Stomach (tissue), 9 donors: ENCODE results near the gene KCNT1. TPM values are rescaled to one million over a fixed set of nuclear protein-coding genes. Genes with fewer than 3 reads are reported as not detected.

Experiments
- DNase-seq, 2 donors: peaks; one replicate each; pipeline versions ENCODE4 v3.0.0 to v3.0.0-alpha.2; 2013 to 2019
- H3K27ac ChIP-seq, 5 donors: fragments of 200-600 bp in 4 of 5; sonication (generic) in 4 of 5; one replicate each; pipeline ENCODE4 v1.5.1; 2013 to 2019; ENCODE audit warnings: mild to moderate bottlenecking in 1 of 5, moderate library complexity in 1 of 5
- H3K27me3 ChIP-seq, 3 donors: fragments of 200-600 bp; sonication (generic); one replicate each; pipeline ENCODE4 v1.5.1; 2017 to 2019; ENCODE audit warnings: mixed run types in 1 of 3
- H3K36me3 ChIP-seq, 4 donors: fragments of 200-600 bp; sonication (generic); 1 replicate in 3 of 4; 2 replicates in 1 of 4; pipeline ENCODE4 v1.5.1; 2016 to 2019
- H3K4me1 ChIP-seq, 4 donors: fragments of 200-600 bp; sonication (generic); one replicate each; pipeline ENCODE4 v1.5.1; 2016 to 2019
- H3K4me3 ChIP-seq, 4 donors: fragments of 200-600 bp; sonication (generic) in 3 of 4; one replicate each; pipeline ENCODE4 v1.5.1; 2016 to 2019; ENCODE audit warnings: mild to moderate bottlenecking in 1 of 4
- H3K9me3 ChIP-seq, 4 donors: fragments of 200-600 bp; sonication (generic); one replicate each; pipeline ENCODE4 v1.5.1; 2016 to 2019
- CTCF ChIP-seq, 7 experiments: fragments of 450-650 bp in 4 of 7; fragments of 200-600 bp in 3 of 7; sonication (generic) in 3 of 7; IDR thresholded peaks; one replicate each; pipeline ENCODE4 v1.5.1; 2016 to 2019; ENCODE audit warnings: antibody characterized with exemption in 7 of 7, control low read depth in 2 of 7, mild to moderate bottlenecking in 1 of 7
- EP300 ChIP-seq: sonication (generic); formaldehyde crosslinking; IDR thresholded peaks from one replicate; pipeline ENCODE4 v1.6.1; 2017; ENCODE audit warnings: antibody characterized with exemption
- POLR2A ChIP-seq, 4 donors: fragments of 450-650 bp; IDR thresholded peaks; one replicate each; pipeline ENCODE4 v1.6.1; 2016; ENCODE audit warnings: antibody characterized with exemption in 4 of 4, control low read depth in 2 of 4, mild to moderate bottlenecking in 1 of 4, moderate library complexity in 1 of 4
- POLR2AphosphoS5 ChIP-seq, 3 donors: sonication (generic); formaldehyde crosslinking; IDR thresholded peaks; one replicate each; pipeline ENCODE4 v1.6.1; 2016; ENCODE audit warnings: antibody characterized with exemption in 3 of 3
- WGBS, 5 donors: extraction: QIAGEN DNeasy Blood & Tissue Kit in 3 of 5; methylation state at CpG; one replicate each; pipeline versions ENCODE4 v1.1.5 to v1.1.7; 2013 to 2018; 5-methylcytosine and 5-hydroxymethylcytosine counted together
- intact Hi-C: fragments of 100-400 bp; cut with DNase I; formaldehyde crosslinking; loops from one replicate; pipeline ENCODE4 v1.15.1; 2023; ENCODE audit warnings: low total_unique reads
- polyA plus RNA-seq, 3 donors: library from polyadenylated mRNA; stranded (reverse); fragments of 200-250 nt; gene quantifications; one replicate each; pipeline ENCODE4 v1.2.3, GENCODE V29; 2013
- total RNA-seq, 5 donors: library from RNA; depleted of rRNA; stranded (reverse); fragments of >200 nt; gene quantifications; one replicate each; pipeline versions ENCODE4 v1.1.0 to v1.2.3, GENCODE V29; 2014 to 2016
- donor health status: healthy with polysubstance abuse.
- donor health status: Bipolar disorder and iron deficiency.
- donor health status: healthy.

Gene KCNT1
- total and polyA plus RNA-seq, 8 donors, result 0.10 to 12.9 (median 0.37) TPM; not detected in 4

GRCh38 chr9:135783540-135784245 is 81.7 kb downstream of the KCNT1 start:
- WGBS, 5 donors, result 78 to 84% (median 80%) methylated on average over 25 to 30 of the region's 30 CpGs
- Histone ChIP-seq H3K27ac (no peak overlapping the region), H3K36me3 (no peaks in the 10 kb centered on the region), H3K4me3 (no peak overlapping the region), H3K9me3 (no peaks in the 10 kb centered on the region), H3K27me3 (peaks cover 0 to 89% (median 0%) of the 10 kb centered on the region in 3 donors), H3K4me1 (no peaks in the 10 kb centered on the region)
- DNase-seq, result no peak
- no peak for TF ChIP-seq POLR2A (IDR thresholded peaks at IDR 0.05)
- intact Hi-C loops, result no loop called here

- DNase-seq, result no peak
- Histone ChIP-seq H3K4me3 (no peak overlapping the region), H3K27me3 (peaks cover 0 to 89% (median 3%) of the 10 kb centered on the region in 3 donors), H3K36me3 (no peaks in the 10 kb centered on the region), H3K4me1 (no peaks in the 10 kb centered on the region), H3K9me3 (no peaks in the 10 kb centered on the region), H3K27ac (no peak overlapping the region)
- intact Hi-C loops, result no loop called here
- TF ChIP-seq POLR2A (IDR thresholded peaks at IDR 0.05) (no peak), POLR2AphosphoS5 (IDR thresholded peaks at IDR 0.05) (no peak), CTCF (IDR thresholded peaks at IDR 0.05) (no peak), EP300 (no peak)
- 78 to 87% (median 84%) methylated on average over 16 to 22 of the region's 22 CpGs for WGBS, 5 donors
Observed at GRCh38 chr9:135785013-135785575, 83.1 kb downstream of the KCNT1 start.

- WGBS, 5 donors, result 77 to 85% (median 82%) methylated on average over 24 to 44 of the region's 44 CpGs
- Histone ChIP-seq H3K27me3 (peaks cover 0 to 87% (median 3%) of the 10 kb centered on the region in 3 donors), H3K9me3 (no peaks in the 10 kb centered on the region), H3K36me3 (no peaks in the 10 kb centered on the region), H3K4me3 (no peak overlapping the region), H3K27ac (no peak overlapping the region), H3K4me1 (no peaks in the 10 kb centered on the region)
- DNase-seq, result no peak
- TF ChIP-seq POLR2AphosphoS5 (IDR thresholded peaks at IDR 0.05) (no peak), EP300 (no peak), CTCF (IDR thresholded peaks at IDR 0.05) (no peak), POLR2A (IDR thresholded peaks at IDR 0.05) (no peak)
- intact Hi-C loops, result no loop called here
Observed at GRCh38 chr9:135786146-135786690, 84.2 kb downstream of the KCNT1 start.

DNA sequence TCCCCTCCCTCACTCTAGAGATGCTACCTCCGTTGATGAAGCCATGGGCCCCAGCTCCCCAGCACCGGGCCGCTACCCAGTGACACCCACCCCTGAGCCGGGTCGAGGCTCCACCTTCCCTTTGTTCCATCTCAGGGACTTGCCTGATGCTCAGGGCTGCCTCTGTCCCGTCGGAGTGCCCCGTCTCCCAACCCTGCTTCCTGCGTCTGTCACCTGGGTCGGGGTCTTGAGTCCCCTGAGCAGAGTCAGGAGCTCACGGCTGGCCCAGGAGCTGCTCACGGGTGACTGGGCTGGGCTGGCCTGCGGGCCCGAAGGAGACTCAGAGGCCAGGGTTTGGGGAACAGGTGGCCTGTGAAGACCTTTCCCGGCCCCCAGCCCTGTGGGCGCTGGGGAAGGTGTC is 85.3 kb downstream of the KCNT1 start:
- peaks cover 0 to 83% (median 3%) of the 10 kb centered on the region in 3 donors for H3K27me3 ChIP-seq
- TF ChIP-seq POLR2AphosphoS5 (IDR thresholded peaks at IDR 0.05) (no peak), EP300 (no peak), CTCF (IDR thresholded peaks at IDR 0.05) (no peak), POLR2A (IDR thresholded peaks at IDR 0.05) (no peak)
- no peaks in the 10 kb centered on the region for H3K36me3 ChIP-seq
- DNase-seq, result no peak
- no peaks in the 10 kb centered on the region for H3K4me1 ChIP-seq
- H3K27ac ChIP-seq, result no peak overlapping the region
- H3K9me3 ChIP-seq, result no peaks in the 10 kb centered on the region
- H3K4me3 ChIP-seq, result no peak overlapping the region
- WGBS, 5 donors, result 73 to 83% (median 75%) methylated on average over 11 to 16 of the region's 16 CpGs
- intact Hi-C loops, result no loop called here
